Adipocyte (in vitro differentiated cells): Measurements from ENCODE around the gene HMGN1.

Experiments
- DNase-seq: peaks from one replicate; pipeline ENCODE4 v3.0.0-alpha.2; 2015; ENCODE audit warnings: low read depth
- H3K27me3 ChIP-seq: replicated peaks from 2 replicates; pipeline ENCODE4 v1.7.0; 2013; ENCODE audit warnings: mild to moderate bottlenecking, low read length, moderate library complexity; ENCODE audit not compliant: control insufficient read depth, insufficient read depth
- H3K36me3 ChIP-seq: 2 replicates; pipeline ENCODE4 v1.7.0; 2013; ENCODE audit warnings: low read length, mild to moderate bottlenecking, moderate library complexity; ENCODE audit not compliant: control insufficient read depth, insufficient read depth, severe bottlenecking
- H3K4me1 ChIP-seq: 2 replicates; pipeline ENCODE4 v1.7.0; 2013; ENCODE audit warnings: mild to moderate bottlenecking, low read length, moderate library complexity; ENCODE audit not compliant: control insufficient read depth, insufficient read depth
- H3K4me3 ChIP-seq: 2 replicates; pipeline ENCODE4 v1.7.0; 2013; ENCODE audit warnings: mild to moderate bottlenecking, low read length, moderate library complexity
- H3K9ac ChIP-seq: 2 replicates; pipeline ENCODE4 v1.7.0; 2013; ENCODE audit warnings: mild to moderate bottlenecking, low read length, moderate library complexity
- H3K9me3 ChIP-seq: 2 replicates; pipeline ENCODE4 v1.7.0; 2013; ENCODE audit warnings: mild to moderate bottlenecking, low read length, moderate library complexity; ENCODE audit not compliant: control insufficient read depth

The HMGN1 gene

GRCh38 chr21:39326607-39327307 is 22.1 kb downstream of the HMGN1 start:
- no peak for DNase-seq

DNA sequence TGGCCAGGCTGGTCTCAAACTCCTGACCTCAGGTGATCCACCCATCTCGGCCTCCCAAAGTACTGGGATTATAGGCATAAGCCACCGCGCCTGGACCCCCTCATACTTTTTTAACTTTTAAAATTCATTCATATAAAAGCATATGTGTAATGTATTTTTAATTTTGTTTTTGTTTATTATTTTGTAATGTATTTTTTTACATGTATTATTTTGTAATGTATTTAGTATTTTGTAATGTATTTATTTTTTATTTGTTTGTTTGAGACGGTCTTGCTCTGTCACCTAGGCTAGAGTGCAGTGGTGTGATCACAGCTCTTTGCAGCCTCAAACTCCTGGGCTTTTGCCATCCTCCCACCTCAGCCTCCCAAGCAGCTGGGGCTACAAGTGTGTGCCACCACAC is 23.4 kb downstream of the HMGN1 start:
- H3K36me3 ChIP-seq = no peaks in the 10 kb centered on the region
- H3K9me3 ChIP-seq = no peaks in the 10 kb centered on the region
- H3K4me3 ChIP-seq = no peak overlapping the region
- H3K9ac ChIP-seq = no peak overlapping the region
- H3K4me1 ChIP-seq = peaks cover 6% of the 10 kb centered on the region
- H3K27me3 ChIP-seq = no peaks in the 10 kb centered on the region
- DNase-seq = no peak

More at GRCh38 chr21:39326607-39327307, 22.1 kb downstream of the HMGN1 start:
- Histone ChIP-seq H3K9me3 (no peaks in the 10 kb centered on the region), H3K4me3 (no peak overlapping the region), H3K36me3 (no peaks in the 10 kb centered on the region), H3K9ac (no peak overlapping the region), H3K4me1 (peaks cover under 1% of the 10 kb centered on the region), H3K27me3 (no peaks in the 10 kb centered on the region)

DNA sequence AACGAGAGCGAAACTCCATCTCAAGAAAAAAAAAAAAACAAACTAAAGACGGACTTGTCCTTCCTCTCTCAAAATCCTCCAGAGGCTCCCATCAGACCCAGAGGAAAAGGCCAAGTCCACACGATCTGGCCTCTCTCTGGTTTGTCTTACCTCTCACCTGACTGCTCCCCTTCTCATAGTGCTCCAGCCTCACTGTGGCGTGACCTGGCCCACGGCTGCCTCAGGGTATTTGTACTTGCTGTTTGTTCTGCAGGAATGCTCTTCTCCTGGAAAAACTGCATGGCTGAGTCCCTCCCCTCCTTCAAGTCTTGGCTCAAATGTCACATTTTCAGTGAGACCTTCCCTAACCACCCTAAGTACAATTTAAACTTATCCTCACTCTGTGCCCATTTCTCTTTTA is 27.5 kb downstream of the HMGN1 start:
- H3K9ac ChIP-seq = no peak overlapping the region
- no peaks in the 10 kb centered on the region for H3K36me3 ChIP-seq
- no peaks in the 10 kb centered on the region for H3K27me3 ChIP-seq
- DNase-seq = no peak
- peaks cover 23% of the 10 kb centered on the region for H3K4me1 ChIP-seq
- no peak overlapping the region for H3K4me3 ChIP-seq
- no peaks in the 10 kb centered on the region for H3K9me3 ChIP-seq

- H3K4me3 ChIP-seq = peak overlapping the region; percentile 48
- H3K9me3 ChIP-seq = no peaks in the 10 kb centered on the region
- H3K27me3 ChIP-seq = no peaks in the 10 kb centered on the region
- H3K4me1 ChIP-seq = peaks cover 24% of the 10 kb centered on the region
- H3K9ac ChIP-seq = peak overlapping the region; percentile 66
- no peak for DNase-seq
- H3K36me3 ChIP-seq = no peaks in the 10 kb centered on the region
These were observed 29.0 kb downstream of the HMGN1 start for GRCh38 chr21:39319814-39320332.

DNA sequence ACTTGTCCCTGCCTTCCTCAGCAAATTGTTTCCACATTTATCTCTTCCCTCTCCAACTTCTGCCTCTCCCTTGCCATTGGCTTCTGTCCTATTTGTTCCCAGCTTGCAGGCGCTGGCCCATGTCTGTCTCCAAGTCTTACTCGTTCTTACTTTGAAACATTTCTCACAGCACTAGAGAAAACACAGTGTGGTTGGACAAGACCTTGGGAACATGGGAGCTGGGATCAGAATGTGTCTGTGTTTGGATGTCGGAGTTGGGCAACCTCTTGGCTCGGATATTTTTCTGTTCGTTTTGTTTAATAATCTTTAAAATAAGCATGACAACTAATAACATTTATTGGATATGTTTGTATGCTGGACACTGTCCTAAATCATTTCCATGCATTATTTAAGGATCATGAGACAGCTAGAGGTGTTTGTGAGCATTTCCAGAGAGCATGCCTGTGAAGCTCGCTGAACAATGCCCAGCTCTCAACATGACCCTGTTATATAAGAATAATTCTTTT is 29.6 kb downstream of the HMGN1 start:
- H3K36me3 ChIP-seq = no peaks in the 10 kb centered on the region

DNA sequence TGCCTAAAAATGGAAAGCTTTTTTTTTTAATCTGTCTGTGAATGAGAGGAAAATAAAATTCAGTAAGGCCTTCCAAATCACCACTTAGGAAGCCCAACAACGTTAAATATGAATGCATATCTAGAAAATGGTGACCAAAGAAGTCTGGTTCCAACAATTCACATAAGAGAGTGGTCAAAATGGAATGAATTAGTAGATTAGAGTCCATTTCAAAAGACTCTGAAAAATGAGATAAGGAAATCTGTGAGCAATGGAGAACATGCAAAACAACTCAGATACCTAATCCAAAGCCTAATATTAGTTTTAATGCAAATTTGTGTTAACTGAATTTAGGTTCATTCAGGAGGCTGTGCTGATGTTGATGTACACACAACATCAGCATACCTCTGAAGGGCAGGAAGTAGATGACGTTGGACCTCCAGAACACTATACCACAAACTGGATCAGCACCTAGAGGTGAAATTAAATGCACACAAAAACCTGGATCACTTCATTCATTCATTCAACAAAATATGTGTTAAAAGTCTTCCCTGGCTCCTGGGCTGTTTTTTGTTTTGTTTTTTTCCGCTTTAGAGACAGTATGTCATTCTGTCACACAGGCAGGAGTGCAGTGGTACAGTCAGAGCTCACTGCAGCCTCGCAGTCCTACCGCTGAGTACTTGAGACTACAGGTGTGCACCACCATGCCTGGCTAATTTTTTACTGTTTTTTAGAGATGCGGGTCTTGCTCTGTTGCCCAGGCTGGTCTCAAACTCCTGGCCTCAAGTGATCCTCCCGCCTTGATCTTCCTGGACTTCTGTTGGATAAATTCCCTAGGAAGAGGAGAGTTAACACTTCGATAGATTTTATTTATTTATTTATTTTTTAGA is 30.6 kb downstream of the HMGN1 start:
- Histone ChIP-seq H3K4me1 (peaks cover 29% of the 10 kb centered on the region), H3K9me3 (no peaks in the 10 kb centered on the region), H3K4me3 (peak overlapping the region; percentile 48), H3K9ac (peak overlapping the region; percentile 66), H3K36me3 (no peaks in the 10 kb centered on the region), H3K27me3 (no peaks in the 10 kb centered on the region)
- DNase-seq = no peak

More for the DNA sequence above, 29.6 kb downstream of the HMGN1 start:
- peak overlapping the region; percentile 48 for H3K4me3 ChIP-seq
- peaks cover 29% of the 10 kb centered on the region for H3K4me1 ChIP-seq
- peak; percentile 19 for DNase-seq
- no peaks in the 10 kb centered on the region for H3K9me3 ChIP-seq
- no peaks in the 10 kb centered on the region for H3K27me3 ChIP-seq
- H3K9ac ChIP-seq = peak overlapping the region; percentile 66

- no peak overlapping the region for H3K9ac ChIP-seq
- peaks cover 29% of the 10 kb centered on the region for H3K4me1 ChIP-seq
- H3K36me3 ChIP-seq = no peaks in the 10 kb centered on the region
- no peaks in the 10 kb centered on the region for H3K27me3 ChIP-seq
- no peak overlapping the region for H3K4me3 ChIP-seq
- DNase-seq = peak; percentile 14
- no peaks in the 10 kb centered on the region for H3K9me3 ChIP-seq
These were observed 31.5 kb downstream of the HMGN1 start for GRCh38 chr21:39317134-39318090.

DNA sequence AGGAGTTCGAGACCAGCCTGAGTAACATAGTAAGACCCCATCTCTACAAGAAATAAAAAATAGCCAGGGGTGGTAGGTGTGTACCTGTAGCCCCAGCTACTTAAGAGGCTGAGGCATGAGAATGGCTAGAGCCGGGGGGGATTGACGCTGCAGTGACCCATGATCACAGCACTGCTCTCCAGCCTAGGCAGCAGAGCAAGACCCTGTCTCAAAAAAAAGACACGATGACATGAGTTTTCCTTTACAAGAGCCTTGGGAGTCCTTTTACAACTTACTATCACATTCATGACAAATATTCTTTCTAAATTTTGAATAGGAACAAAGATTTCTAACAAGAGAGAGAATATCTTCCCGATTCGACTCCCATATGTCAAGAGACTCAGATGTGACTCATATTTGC is 32.2 kb downstream of the HMGN1 start:
- DNase-seq = no peak
- Histone ChIP-seq H3K9ac (no peak overlapping the region), H3K27me3 (no peaks in the 10 kb centered on the region), H3K4me3 (no peak overlapping the region), H3K4me1 (peaks cover 32% of the 10 kb centered on the region), H3K36me3 (no peaks in the 10 kb centered on the region), H3K9me3 (no peaks in the 10 kb centered on the region)

DNA sequence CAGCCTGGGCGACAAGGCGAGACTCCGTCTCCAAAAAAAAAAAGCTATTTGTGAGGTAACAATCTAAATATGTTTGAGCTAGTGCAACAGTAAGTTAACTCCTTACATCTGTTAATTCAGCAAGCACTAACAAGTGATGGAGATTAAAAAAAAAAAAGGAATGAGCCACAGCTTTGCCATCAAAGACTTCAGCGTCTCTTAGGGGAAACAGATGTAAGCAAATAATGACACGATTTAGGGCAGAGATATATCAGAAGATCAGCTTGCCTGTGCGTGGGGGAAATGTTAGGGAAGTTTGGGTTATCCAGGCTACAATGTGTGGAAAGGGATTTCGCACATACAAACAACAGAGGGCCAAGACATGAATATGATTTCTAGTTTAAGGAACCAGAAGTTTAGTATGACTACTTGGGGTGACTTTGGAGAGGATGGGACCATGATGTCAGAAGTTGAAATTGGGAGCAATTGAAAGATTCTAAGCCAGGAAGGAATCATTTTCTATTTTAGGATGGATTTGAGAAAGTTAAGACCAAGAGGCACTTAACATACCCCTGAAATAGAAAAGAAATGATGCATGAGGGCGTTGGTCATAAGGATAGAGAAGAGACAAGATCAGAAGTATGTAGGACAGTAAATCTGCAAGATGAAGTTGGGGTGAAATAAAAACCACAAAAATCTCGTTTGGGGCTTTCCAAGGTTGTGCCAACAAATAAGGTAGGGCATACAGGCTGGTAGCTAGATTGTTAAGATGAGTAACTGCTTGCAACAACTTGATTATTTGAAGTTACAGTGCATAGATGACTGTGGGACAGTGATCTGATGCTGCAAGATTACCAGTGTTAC is 33.1 kb downstream of the HMGN1 start:
- no peaks in the 10 kb centered on the region for H3K9me3 ChIP-seq
- no peaks in the 10 kb centered on the region for H3K27me3 ChIP-seq
- H3K4me3 ChIP-seq = no peak overlapping the region
- DNase-seq = no peak
- H3K36me3 ChIP-seq = peaks cover under 1% of the 10 kb centered on the region
- no peak overlapping the region for H3K9ac ChIP-seq
- H3K4me1 ChIP-seq = peaks cover 34% of the 10 kb centered on the region
